ACHN (cell line): ENCODE results near the gene TBC1D9.

Source experiments
- DNase-seq: peaks from one replicate; pipeline ENCODE4 v3.0.0-alpha.2; 2015
- in situ Hi-C: cut with HindIII; loops from 2 replicates; pipeline ENCODE4 v1.10.0; 2017; ENCODE audit warnings: low sequenced_read_pairs, low pct_ligation_motif_present, low pct_unique_long_range_greater_than_20kb

TBC1D9 gene

DNA sequence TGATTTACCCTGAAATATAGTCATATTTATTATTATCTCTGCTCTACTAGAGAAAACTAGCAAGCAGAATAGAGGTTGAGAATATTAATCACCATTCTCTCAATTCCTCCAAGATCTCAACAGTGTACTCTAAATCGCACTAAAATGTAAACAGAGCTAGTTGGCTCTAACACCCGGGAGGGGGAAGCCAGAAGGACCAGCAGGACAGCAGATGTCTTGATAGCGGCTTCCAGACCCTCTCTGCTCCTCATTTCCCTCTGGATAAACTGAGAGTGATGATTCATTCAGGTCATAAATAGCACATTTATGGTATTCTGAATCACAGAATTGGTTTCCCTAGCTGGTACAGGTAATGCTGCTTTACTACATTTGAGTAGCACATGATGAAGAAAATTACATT lies 82.5 kb downstream of the TBC1D9 start:
- in situ Hi-C loops, result no loop called here
- no peak for DNase-seq

GRCh38 chr4:140672416-140672815 lies 83.8 kb downstream of the TBC1D9 start:
- DNase-seq, result no peak
- in situ Hi-C loops, result no loop called here

- DNase-seq, result no peak
- in situ Hi-C loops, result no loop called here
These were observed 88.1 kb downstream of the TBC1D9 start for GRCh38 chr4:140668111-140668510.

GRCh38 chr4:140666889-140667614 lies 89.1 kb downstream of the TBC1D9 start:
- no peak for DNase-seq
- in situ Hi-C loops, result no loop called here

- no peak for DNase-seq
- in situ Hi-C loops, result no loop called here
These were observed 93.9 kb downstream of the TBC1D9 start for GRCh38 chr4:140662082-140662869.

DNA sequence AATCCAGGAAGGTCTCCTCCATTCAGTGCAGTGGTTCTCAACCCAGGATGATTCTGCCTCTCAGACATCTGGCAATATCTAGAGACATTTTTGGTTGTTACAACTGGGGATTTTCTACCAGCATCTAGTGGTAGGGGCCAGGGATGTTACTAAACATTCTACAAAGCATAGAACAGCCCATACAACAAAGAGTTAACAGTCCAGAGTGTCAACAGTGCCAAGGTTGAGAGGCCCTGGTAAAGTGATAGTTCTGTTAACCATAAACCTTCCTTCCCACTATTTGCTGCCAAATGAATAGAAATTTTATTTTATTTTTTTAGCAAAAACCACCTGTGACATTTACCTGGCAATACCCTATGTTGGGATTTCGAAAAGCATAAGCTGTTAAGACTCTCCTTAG lies 94.6 kb downstream of the TBC1D9 start:
- DNase-seq, result no peak

GRCh38 chr4:140659943-140660700 lies 96.1 kb downstream of the TBC1D9 start:
- in situ Hi-C loops, result no loop called here
- no peak for DNase-seq

More for the DNA sequence above, 94.6 kb downstream of the TBC1D9 start:
- in situ Hi-C loops, result no loop called here

GRCh38 chr4:140654495-140654814 lies 101.7 kb downstream of the TBC1D9 start:
- in situ Hi-C loops, result no loop called here
- no peak for DNase-seq

DNA sequence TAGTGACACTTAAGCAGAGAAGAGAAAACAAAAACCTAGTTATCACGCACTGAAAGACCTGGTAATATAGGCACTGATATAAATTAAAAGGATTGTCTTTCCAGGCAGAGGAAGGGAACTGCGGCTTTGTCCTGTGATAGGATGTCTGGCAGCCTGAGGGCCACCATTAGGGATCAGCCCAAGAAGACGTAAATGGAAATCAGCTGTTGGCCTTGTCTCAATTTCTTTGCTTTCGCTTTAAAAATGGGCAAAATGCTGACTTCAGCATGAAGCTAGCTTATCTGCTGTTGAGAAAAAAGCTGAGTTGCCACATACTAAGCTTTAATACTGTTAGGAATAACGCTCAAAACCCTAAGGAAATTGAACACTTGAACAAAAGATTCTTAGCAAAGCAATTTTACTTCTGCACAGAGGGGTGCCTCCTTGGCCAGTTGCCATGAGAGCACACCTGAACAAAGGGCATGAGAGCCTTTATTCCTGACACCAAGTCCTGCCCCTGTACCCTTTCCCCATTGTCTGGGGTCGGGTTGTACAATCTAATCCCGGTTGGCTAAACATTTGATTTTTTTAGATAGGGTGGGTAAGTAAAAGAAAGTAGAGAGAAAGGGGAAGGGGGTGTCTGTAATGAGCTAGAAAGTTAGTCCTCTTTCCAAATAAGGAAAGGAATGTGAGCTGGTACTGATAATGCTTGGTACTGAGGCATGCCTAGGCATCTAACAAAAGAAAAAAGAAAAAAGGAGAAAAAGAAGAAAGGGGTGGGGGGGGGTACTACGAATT lies 102.3 kb downstream of the TBC1D9 start:
- DNase-seq, result no peak
- in situ Hi-C loops, result no loop called here

DNA sequence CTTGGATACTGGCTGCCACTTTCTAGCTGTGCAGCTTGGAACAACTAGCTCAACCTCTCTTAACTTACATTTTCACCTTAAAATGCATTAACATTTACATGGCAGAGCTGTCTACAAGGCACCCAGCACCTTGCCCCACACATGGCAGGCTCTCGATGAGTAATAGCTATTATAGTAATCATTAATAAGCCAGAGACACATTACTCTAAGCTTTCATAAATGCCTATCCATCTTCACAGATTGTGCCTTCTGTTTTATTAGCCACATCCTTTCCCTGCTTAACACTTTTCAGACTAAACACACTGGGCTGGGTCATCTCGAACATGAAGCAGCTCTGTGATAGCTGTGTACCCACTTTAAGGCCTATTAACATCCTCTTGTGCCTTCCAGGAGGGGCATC lies 103.6 kb downstream of the TBC1D9 start:
- in situ Hi-C loops, result no loop called here
- peak; percentile 30 for DNase-seq

DNA sequence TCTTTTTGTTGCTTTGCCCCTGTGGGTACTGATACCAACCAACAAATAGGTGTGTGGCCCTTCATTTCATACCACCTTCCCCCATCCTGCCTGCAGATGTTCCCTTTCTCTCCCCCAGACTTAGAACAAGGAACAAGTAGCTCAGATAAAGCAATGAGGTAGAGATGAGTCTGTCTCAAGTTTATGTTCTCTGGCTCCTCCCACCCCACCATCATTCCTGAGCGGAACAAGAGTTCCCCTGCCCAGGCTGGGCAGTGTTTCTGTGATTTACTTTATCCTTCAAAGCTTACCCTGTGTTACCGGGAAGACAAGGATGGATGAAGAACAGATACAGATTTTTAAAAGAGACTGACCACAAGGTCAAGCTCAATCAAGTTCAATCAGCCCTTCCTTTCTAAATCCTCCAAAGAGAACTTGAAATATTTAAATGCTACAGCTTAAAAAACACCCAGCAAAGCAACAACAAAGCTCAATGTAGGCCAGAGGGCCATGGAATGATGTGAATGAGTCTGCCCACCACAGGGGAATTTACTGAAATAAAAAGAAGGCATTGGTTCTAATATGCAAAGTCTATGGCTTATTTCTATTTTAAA lies 107.4 kb downstream of the TBC1D9 start:
- in situ Hi-C loops, result no loop called here

GRCh38 chr4:140645614-140646412 lies 110.4 kb downstream of the TBC1D9 start:
- in situ Hi-C loops, result no loop called here

More for the DNA sequence above, 107.4 kb downstream of the TBC1D9 start:
- no peak for DNase-seq

DNA sequence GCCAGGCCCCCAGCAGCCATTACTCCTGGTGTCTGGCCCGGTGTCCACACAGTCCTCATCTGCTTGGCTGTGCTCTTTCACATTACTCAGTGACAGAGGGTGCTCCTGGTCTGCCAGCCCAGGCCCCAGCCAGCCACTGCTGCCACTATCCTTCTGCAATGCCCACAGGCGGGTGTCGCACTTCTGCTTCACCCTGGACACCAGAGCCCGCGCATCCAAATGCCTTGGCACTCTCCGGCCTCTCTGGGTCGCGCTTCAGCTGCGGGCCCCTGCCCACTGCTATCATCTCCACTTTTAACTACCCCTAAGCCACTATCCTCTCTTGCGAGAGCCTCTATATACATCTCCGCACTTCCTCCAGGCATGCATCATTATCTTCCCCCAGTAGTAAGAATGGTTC lies 111.0 kb downstream of the TBC1D9 start:
- in situ Hi-C loops, result no loop called here
- DNase-seq, result no peak

More at GRCh38 chr4:140645614-140646412, 110.4 kb downstream of the TBC1D9 start:
- no peak for DNase-seq

- in situ Hi-C loops, result no loop called here
These were observed 111.6 kb downstream of the TBC1D9 start for GRCh38 chr4:140644470-140645185.

DNA sequence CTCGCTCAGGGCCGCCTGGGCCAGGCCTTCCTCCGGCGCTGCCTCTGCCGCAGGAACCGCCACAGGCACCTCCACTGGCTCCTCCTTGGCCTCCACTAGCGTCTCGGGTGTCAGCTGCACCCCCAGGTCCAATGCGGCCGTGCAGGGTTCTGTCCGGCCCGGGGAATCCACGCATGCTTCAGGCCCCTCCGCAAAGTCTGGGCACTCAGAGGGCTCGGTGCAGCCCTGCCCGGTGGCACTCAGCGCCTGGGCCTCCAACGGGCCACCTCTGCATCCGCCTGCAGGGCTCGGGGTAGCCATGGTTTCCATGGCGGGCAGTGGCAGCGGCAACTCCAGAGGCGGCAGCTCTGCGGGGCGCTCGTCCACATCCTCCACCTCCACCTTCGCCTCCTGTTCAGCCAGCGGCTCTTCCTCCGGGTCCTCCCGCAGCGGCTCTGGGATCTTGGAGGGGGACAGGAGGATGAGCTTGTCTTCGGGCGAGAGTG lies 112.6 kb downstream of the TBC1D9 start:
- DNase-seq, result no peak
- in situ Hi-C loops, result no loop called here

More at GRCh38 chr4:140644470-140645185, 111.6 kb downstream of the TBC1D9 start:
- DNase-seq, result no peak

GRCh38 chr4:140642674-140643437 lies 113.3 kb downstream of the TBC1D9 start:
- DNase-seq, result no peak
- in situ Hi-C loops, result no loop called here
